Hepatocyte (in vitro differentiated cells): ENCODE results near the gene SDCBP2. TPM values are rescaled to one million over a fixed set of nuclear protein-coding genes. Genes with fewer than 3 reads are reported as not detected.

Experiments
- DNase-seq: peaks from one replicate; pipeline ENCODE4 v3.0.0-alpha.2; 2016; ENCODE audit warnings: low spot score
- H2AFZ ChIP-seq: fragments of 200-600 bp; sonication (generic); 2 replicates; pipeline ENCODE4 v1.6.0; 2016; ENCODE audit warnings: antibody characterized with exemption, mild to moderate bottlenecking
- H3K27ac ChIP-seq: fragments of 200-600 bp; sonication (generic); 2 replicates; pipeline ENCODE4 v1.5.1; 2016; ENCODE audit warnings: mild to moderate bottlenecking
- H3K27me3 ChIP-seq: fragments of 200-600 bp; sonication (generic); 2 replicates; pipeline ENCODE4 v1.6.1; 2016
- H3K36me3 ChIP-seq: fragments of 200-600 bp; sonication (generic); replicated peaks from 2 replicates; pipeline ENCODE4 v1.5.1; 2016; ENCODE audit warnings: low read depth; ENCODE audit not compliant: insufficient read depth
- H3K4me1 ChIP-seq: fragments of 200-600 bp; sonication (generic); 2 replicates; pipeline ENCODE4 v1.5.1; 2016; ENCODE audit warnings: mild to moderate bottlenecking, moderate library complexity; ENCODE audit not compliant: insufficient read depth
- H3K4me2 ChIP-seq: fragments of 200-600 bp; sonication (generic); 2 replicates; pipeline ENCODE4 v1.6.0; 2016
- H3K4me3 ChIP-seq: fragments of 200-600 bp; sonication (generic); 2 replicates; pipeline ENCODE4 v1.5.1; 2016; ENCODE audit warnings: mild to moderate bottlenecking
- H3K79me2 ChIP-seq: fragments of 200-600 bp; sonication (generic); 2 replicates; pipeline ENCODE4 v1.6.0; 2017; ENCODE audit warnings: mild to moderate bottlenecking
- H3K9me2 ChIP-seq: fragments of 200-600 bp; sonication (generic); replicated peaks from 2 replicates; pipeline ENCODE4 v1.6.0; 2017; ENCODE audit warnings: mild to moderate bottlenecking; ENCODE audit not compliant: insufficient read depth
- H3K9me3 ChIP-seq: fragments of 200-600 bp; sonication (generic); 2 replicates; pipeline ENCODE4 v1.5.1; 2016; ENCODE audit warnings: low read depth, mild to moderate bottlenecking
- H4K20me1 ChIP-seq: fragments of 200-600 bp; sonication (generic); 2 replicates; pipeline ENCODE4 v1.6.0; 2016; ENCODE audit warnings: mild to moderate bottlenecking; ENCODE audit not compliant: insufficient read depth, poor library complexity, severe bottlenecking
- CTCF ChIP-seq: fragments of 200-600 bp; sonication (generic); IDR thresholded peaks from 2 replicates; pipeline ENCODE4 v1.5.1; 2016; ENCODE audit warnings: antibody characterized with exemption, mild to moderate bottlenecking; ENCODE audit not compliant: poor library complexity
- EZH2 ChIP-seq: fragments of 200-600 bp; sonication (generic); IDR thresholded peaks from 2 replicates; pipeline ENCODE4 v1.6.1; 2016; ENCODE audit warnings: antibody characterized with exemption, mild to moderate bottlenecking, borderline replicate concordance
- EZH2phosphoT487 ChIP-seq: fragments of 200-600 bp; sonication (generic); IDR thresholded peaks from one replicate; pipeline ENCODE4 v1.6.1; 2018; ENCODE audit warnings: antibody characterized with exemption, mild to moderate bottlenecking, low read depth, moderate library complexity; ENCODE audit not compliant: unreplicated experiment, severe bottlenecking
- WGBS: methylation state at CpG from one replicate; pipeline ENCODE4 v1.1.6; 2016; ENCODE audit warnings: low lambda C conversion rate; ENCODE audit errors: missing lambda C conversion rate; 5-methylcytosine and 5-hydroxymethylcytosine counted together
- polyA plus RNA-seq: library from polyadenylated mRNA; unstranded; fragments of >200 nt; fragmentation: Nextera tagmentation; extraction: Ambion mirVana; gene quantifications from 2 replicates; pipeline ENCODE4 v1.2.1, GENCODE V29; 2016
- total RNA-seq: library from RNA; depleted of rRNA; stranded (reverse); fragments of >200 nt; gene quantifications from 2 replicates; pipeline ENCODE4 v1.2.3, GENCODE V29; 2014

The SDCBP2 gene
- total and polyA plus RNA-seq, 2 experiments from 2014 or later: 64.1 to 83.3 TPM

GRCh38 chr20:1304710-1305515 lies 24.0 kb downstream of the SDCBP2 start:
- Histone ChIP-seq H2AFZ (no peak overlapping the region), H3K4me2 (no peak overlapping the region), H3K79me2 (no peaks in the 10 kb centered on the region), H3K27me3 (no peaks in the 10 kb centered on the region), H3K9me2 (no peaks in the 10 kb centered on the region), H4K20me1 (no peaks in the 10 kb centered on the region), H3K36me3 (no peaks in the 10 kb centered on the region), H3K4me1 (no peaks in the 10 kb centered on the region), H3K27ac (no peak overlapping the region), H3K4me3 (no peak overlapping the region), H3K9me3 (no peaks in the 10 kb centered on the region)
- WGBS: 95% methylated on average over 30 of the region's 31 CpGs
- no peak for TF ChIP-seq CTCF
- no peak for TF ChIP-seq EZH2
- TF ChIP-seq EZH2phosphoT487: no peak
- DNase-seq: no peak

GRCh38 chr20:1302685-1303541 lies 26.0 kb downstream of the SDCBP2 start:
- no peak overlapping the region for H3K27ac ChIP-seq
- no peaks in the 10 kb centered on the region for H3K9me3 ChIP-seq
- no peaks in the 10 kb centered on the region for H3K9me2 ChIP-seq
- H3K36me3 ChIP-seq: no peaks in the 10 kb centered on the region
- no peak overlapping the region for H3K4me2 ChIP-seq
- DNase-seq: no peak
- H3K4me3 ChIP-seq: no peak overlapping the region
- TF ChIP-seq EZH2phosphoT487: no peak
- WGBS: 93% methylated on average over 12 of the region's 12 CpGs
- H3K79me2 ChIP-seq: no peaks in the 10 kb centered on the region
- no peaks in the 10 kb centered on the region for H4K20me1 ChIP-seq
- no peaks in the 10 kb centered on the region for H3K27me3 ChIP-seq
- no peaks in the 10 kb centered on the region for H3K4me1 ChIP-seq
- H2AFZ ChIP-seq: no peak overlapping the region

- H2AFZ ChIP-seq: no peak overlapping the region
- 49% methylated on average over 9 of the region's 9 CpGs for WGBS
- H3K4me2 ChIP-seq: no peak overlapping the region
Measured at GRCh38 chr20:1301031-1301529, 27.9 kb downstream of the SDCBP2 start.

More at GRCh38 chr20:1301031-1301529, 27.9 kb downstream of the SDCBP2 start:
- Histone ChIP-seq H3K9me2 (no peaks in the 10 kb centered on the region), H3K27me3 (no peaks in the 10 kb centered on the region), H3K4me1 (no peaks in the 10 kb centered on the region), H4K20me1 (no peaks in the 10 kb centered on the region), H3K79me2 (no peaks in the 10 kb centered on the region), H3K27ac (no peak overlapping the region), H3K4me3 (no peak overlapping the region), H3K36me3 (no peaks in the 10 kb centered on the region), H3K9me3 (no peaks in the 10 kb centered on the region)
- no peak for DNase-seq
- TF ChIP-seq EZH2: no peak
- TF ChIP-seq CTCF: no peak
- no peak for TF ChIP-seq EZH2phosphoT487
